OCI-LY1 (cell line): ENCODE measurements around the gene OLA1.

ENCODE experiments used
- CTCF ChIP-seq: fragments of 200-600 bp; sonication (generic), shearing (Covaris generic); IDR thresholded peaks from 2 replicates; pipeline ENCODE4 v1.5.1; 2017; ENCODE audit warnings: mild to moderate bottlenecking, antibody characterized with exemption, low read length, moderate library complexity, mixed read lengths
- EZH2 ChIP-seq: fragments of 200-600 bp; sonication (generic), shearing (Covaris generic); IDR thresholded peaks from 2 replicates; pipeline ENCODE4 v1.8.0; 2017; ENCODE audit warnings: borderline replicate concordance, mixed run types, mild to moderate bottlenecking, antibody characterized with exemption, low read length, moderate library complexity, mixed read lengths

GRCh38 chr2:174112073-174112472 lies 136.3 kb downstream of the OLA1 start:
- no peak for TF ChIP-seq CTCF
- no peak for TF ChIP-seq EZH2
